GM19238 (cell line): ENCODE results near the gene HAL.

Experiments used
- DNase-seq: peaks from one replicate; pipeline ENCODE4 v3.0.0; 2011; ENCODE audit warnings: low spot score; ENCODE audit not compliant: insufficient read length

The HAL gene

DNA sequence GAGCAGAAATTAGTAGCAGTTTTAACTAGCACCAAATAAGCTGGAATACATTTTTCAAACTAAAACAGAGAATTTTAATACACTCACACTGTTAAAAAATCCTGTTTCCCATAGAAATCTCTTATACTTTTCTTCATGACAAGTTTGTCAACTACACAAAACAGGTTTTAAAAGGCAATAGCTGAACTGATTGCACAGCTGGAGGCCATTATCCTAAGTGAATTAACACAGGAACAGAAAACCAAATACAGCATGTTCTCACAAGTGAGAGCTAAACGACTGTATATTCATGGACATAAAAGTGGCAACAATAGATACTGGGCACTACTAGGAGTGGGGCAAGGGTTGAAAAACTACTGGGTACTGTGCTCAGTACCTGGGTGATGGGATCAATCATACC lies 11.6 kb upstream of the HAL start:
- DNase-seq = no peak

DNA sequence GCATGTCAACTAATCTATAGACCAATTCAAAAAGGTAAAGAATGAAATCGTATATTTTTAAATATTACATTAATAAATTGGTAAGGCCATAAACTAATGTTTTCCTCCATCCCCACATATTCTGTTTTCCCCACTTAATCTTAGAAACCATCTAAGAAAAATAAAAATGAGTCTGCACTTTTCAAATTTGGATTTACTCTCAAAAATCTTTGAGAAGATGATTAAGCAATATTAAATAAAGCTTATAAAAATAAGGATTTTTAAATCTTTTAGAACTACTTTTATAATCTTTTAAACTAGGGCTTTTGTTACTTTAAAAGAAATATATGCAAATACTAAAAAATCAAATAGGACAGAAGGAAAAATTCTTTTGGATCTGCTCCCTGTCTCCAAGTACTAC lies 10.6 kb upstream of the HAL start:
- no peak for DNase-seq

DNA sequence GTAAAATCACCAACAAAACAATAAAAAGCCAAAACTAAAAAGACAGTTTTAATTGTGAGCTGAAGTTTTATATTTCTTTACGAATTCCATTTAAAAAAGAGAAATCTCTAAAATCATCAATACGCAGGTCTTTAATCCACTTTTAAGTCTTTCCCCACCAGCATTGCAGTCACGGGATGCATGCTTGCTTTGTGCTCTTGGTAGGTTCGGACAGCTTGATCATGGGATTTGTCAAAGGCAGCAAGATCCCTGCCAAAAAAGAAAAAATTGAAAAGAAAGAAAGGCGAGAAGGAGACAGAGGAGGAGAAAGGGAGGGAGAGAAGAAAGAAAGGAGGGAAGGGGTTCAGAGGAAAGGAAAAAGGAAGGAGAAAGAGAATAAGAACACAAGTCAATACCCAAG lies 4.7 kb upstream of the HAL start:
- DNase-seq = no peak

DNA sequence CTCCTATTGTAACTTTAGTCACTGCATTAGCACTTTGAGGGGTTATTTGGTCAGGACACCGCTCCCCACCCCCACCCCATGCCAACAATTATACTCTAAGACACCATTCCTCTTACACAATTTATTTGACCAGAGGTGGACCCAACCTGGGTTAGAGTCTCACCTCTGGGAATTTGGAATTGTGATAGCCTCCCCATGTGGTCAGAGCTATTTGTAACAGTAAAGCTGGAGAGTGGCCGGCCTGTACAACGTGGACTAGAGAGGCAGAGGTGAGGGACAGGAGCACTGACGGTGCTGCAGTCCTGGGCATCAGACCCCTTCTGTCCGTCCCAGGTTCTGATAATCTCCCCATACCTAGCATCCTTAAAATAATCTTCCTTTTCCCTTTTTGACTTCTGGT lies 3.3 kb upstream of the HAL start:
- no peak for DNase-seq

DNA sequence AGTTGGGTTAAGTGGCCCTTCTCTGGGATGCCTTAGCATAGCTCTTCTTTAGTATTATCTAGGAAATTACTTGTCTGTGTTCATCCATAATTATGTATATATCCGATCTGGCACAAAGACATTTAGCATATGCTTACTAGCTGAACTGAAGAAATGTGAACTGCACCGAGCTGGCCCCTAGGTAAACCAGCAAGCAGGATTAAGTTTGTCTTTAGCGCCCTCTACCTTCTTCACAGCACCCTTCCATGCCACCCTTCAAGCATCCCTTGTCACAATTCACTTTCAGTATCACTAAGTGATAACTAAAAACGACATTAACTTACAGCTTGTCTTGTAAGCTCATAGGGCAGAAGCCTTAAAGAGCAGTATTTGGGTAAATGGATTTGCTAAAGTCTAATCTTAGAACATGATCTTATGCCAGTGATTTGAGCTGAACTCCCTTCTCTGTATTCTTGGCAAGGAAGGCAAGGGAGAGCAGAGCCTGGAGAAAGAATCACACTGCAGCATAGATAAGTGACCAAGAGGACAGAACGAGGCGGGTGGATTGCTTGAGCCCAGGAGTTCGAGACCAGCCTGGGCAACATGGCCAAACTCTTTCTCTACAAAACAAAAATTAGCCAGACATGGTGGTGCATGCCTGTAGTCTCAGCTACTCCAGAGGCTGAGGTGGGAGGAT lies 2.6 kb upstream of the HAL start:
- peak; percentile 45 for DNase-seq

DNA sequence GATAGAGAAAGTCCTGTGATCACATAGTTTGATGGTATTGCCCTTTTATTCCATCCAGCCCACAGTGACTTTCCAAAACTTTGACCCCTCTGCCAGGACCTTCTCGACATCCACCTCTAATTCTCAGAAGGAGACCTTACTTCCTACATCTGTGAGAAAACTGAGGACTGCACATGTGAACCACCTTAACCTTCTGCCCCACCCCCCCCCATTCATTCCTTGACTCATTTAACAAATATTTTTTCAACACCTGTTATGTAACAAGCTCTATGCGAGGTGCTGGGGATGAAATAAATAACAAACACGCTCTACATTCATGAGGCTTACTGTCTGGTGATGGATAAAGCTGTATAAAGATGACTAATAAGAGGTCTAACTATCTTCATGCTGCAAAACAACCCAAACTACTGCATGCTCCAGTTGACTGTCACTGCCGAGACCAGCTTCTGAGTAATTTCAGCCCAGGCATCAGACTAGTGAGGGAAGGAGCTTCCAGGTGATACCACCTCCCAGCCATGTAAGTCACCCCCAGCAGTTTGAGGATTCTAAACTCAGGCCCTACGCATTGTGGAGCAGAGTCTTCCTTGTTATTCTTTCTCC lies 1.9 kb upstream of the HAL start:
- DNase-seq = no peak

DNA sequence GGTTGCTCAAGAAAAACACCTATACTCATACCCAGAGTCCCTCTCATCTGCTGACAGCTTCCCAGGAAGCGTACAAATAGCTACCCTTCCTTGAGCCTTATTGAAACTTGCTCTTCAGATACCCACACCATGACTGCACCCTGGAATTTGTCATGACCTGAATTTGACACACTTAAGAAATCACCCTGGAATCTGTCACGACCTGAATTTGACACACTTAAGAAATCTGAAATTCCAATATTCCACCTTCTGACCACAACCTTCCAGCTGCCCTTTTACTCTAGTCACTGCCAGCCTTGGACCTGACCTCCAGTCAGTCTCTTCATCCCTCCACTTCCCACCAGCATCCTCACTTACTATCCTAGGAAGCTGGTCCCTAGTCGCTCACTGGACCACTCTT lies 1.1 kb upstream of the HAL start:
- no peak for DNase-seq

DNA sequence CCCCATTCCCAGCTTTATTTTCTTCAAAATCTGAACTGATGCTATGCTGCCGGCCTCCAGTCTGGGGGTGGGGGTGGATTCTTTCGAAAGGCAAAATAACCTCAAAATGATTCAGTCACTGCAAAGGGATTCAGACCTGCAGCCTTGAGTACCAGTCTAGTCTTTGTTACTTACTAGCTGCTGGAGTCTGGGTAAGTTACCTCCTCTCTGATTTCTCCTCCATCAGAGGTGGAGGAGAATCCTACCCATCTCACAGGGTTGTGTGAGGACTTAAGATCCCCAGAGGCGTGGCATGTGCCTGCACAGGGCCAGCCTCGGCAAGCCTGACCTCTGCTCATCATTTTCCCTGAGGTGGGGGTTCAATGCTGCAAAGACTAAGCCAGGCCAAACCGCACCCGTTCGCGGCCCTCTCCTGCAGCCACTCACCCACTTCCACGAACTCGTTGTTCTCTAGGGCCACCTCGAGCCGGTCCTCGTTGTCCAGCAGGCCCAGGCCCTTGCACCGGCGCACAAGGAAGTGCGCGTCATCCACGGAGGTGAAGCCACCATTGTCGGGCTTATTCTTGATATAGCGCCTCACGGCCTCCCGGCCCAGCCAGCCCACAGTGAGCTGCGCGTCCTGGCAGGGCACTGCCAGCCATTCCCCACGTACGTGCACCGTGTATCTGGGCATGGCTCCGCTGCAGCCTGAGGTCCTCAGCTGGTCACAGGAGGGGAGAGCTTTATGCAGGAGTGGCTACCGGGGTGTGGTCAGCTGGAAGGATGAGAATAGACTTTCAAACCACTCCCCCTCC lies 709 bp downstream of the HAL start:
- no peak for DNase-seq

DNA sequence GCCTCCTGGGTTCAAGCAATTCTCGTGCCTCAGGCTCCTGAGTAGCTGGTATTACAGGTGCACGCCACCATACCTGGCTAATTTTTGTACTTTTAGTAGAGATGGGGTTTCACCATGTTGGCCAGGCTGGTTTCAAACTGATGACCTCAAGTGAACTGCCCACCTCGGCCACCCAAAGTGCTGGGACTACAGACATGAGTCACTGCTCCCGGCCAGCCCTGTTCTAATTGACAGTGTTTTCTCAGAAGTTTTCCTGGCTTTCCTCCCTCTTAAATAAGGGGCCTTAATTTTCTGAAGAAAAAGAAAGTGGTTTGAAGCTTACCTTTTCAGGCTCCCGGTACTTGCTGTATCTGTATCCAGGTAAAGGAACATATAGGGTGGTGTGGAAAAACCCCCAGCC lies 1.7 kb downstream of the HAL start:
- DNase-seq = no peak

DNA sequence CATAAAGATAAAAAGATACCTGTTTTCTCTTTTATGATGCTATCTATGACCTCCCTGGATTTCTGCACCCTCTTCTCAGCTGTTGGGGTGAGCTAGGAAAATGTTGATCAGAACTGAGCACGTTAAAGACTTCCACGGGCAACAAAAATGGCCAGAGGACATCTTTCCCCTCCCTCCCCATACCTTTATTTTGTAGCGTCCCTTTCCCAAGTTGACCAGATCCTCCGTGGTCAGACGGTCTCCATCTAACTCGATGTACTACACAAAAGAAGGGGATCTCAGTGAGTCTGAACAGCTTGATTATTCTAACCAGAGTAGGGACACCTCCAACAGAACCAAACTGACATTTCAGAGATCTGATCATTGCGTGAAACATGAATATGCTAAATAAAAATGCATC lies 2.2 kb downstream of the HAL start:
- DNase-seq = no peak

DNA sequence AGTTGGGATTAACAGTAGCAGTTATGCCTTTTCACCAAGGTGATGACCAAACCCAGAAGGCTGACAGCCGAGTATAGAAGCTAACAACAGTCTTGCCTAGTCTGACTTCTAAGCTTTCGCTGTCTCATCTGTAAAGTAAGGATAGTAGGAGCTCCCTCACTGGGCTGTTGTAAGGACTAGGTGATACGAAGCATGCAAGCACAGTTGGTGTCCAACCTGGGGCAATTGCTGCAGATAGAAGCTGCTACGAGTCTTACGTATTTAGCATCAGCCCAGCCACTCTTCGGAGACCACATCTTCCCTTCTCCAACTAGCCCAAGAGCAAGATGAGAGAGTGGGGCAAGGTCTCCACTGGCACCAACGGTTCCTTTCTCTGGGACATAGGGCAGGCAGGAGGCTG lies 6.0 kb downstream of the HAL start:
- DNase-seq = no peak

DNA sequence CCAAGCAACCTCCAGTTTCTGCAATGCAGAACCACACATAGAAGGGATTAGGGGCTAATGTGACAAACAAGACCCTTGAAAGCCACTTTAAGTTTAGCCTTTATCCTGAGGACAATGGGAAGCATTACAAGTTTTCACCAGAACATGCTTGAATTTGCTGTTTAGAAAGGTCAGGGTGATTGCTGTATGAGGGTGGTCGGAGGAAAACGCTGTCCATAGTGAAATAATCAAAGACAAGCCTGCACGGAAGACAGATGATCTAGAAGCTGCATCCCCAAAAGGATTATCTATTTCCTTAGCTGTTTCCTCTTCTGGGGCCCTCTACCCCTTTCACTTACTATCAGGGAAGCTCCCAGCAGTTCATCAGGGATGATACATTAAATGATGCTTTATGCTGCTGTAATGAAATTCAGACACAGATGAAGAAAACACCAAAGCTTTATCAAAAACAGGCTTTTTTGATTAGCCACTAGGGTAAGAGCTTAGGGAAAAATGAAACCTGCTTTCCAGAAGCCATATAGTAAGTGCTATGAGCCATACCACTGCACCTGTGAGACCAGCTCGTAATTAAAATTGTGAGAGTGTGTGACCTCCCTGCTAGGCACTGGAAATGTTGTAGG lies 6.5 kb downstream of the HAL start:
- no peak for DNase-seq

DNA sequence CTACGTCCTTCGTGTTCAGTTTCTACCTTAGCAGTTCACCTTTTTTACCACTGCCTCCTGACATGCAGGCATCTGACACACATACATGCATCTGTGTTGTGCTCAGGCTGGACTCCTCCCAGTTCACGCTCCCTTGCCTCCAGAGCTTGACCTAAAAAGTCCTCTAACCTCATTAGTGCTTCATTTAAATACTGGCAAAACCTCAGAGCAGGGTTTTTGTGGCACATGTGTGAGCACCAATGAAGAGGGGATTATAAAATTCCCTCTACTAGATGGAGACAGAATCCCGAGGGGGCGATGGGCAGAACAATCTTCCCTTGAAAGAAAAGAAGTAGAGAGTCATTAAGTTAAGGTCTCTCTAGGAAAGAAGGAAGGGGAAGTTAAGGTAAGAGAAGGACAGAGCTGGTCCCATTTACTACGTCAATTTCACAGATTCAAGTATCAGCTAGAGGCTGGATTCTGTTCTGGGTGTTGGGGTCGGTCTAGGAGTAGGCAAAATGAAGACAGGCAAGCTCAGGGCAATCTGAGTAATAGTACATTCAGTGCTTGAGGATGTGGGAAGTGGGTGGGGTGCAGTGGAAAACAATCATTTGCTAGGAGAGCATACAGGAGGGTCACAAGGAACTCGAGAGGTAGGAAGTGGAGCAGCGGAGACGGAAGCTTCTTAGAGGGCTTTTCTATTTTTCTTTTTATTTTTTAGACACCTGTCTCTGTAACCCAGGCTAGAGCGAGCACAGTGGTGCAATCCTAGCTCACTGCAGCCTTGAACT lies 7.5 kb downstream of the HAL start:
- no peak for DNase-seq

DNA sequence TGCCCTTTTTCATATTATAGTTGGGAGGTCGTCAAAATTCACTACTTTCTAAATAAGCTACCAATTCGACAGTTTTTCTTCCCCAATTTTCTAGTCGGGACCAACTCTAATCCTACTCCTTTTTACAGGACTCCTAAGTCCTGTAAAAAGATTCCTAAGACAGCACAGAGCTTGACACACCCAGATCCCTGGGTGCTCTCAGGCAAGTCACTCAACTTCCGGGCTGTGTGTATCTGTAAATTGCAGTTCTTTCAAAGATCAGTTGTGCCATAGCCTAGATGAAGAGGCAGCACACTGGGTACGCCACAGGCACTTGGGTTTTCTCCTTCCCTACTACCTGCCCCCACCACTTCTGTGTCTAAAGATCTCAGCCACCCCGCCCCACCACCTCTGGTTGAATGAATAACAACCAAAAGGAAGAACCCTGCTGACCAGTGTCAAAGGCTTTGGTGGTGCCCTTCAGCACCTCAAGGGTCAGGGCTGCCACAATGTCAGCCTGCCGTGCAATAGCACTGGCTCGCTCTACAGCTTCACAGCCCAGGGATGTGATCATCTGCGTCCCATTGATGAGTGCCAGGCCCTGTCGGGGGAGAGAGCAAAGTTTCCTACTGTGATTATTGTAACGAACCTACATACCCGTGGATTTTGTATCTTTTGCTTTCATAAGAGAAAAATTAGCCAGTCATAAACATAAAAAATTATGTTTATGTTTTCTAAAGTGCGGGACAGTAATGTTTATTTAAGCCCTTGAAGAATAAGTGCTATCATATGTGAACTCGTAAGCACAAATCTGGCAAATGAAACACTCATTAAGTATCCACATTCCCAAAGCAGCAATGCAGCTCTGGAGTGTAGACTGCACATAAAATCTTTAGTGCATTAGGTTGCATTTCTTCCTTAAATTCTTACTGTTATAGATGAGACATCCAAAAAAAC lies 9.2 kb downstream of the HAL start:
- no peak for DNase-seq

DNA sequence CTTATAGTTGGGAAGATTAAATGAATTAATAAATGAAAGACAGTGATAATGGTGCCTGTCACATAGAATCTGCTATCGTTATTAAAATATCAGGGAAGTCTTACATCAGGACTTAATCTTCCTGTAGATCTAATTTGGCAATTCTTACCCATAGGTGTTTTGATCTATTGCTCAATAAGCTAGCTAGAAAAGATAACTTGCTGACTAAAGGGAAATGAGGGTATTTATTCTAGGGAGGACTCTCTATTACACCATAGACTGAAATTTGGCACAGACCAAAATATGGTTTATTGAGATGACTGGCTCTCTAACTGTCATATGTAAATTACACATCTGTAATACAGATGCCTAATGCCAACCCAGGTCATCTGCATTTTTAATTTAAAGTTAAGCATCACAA lies 11.5 kb downstream of the HAL start:
- DNase-seq = no peak

DNA sequence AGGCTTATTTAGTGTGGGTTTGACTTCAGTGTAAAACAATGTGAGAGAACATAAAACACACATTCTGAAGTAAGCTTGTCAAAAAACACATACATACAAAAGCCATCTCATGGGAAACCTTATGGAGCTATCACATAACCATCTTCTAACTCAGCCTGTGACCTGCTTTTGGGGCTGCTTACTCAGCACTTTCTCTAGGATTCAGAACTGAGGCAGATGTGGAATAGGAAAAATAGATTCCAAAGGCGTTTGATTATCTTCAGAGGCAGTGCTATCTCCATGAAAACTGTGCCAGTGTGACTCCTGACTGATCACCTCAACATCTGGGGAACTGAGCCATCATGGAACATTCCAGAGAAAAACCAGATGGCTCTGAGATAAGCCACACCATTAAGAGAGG lies 13.5 kb downstream of the HAL start:
- DNase-seq = no peak

DNA sequence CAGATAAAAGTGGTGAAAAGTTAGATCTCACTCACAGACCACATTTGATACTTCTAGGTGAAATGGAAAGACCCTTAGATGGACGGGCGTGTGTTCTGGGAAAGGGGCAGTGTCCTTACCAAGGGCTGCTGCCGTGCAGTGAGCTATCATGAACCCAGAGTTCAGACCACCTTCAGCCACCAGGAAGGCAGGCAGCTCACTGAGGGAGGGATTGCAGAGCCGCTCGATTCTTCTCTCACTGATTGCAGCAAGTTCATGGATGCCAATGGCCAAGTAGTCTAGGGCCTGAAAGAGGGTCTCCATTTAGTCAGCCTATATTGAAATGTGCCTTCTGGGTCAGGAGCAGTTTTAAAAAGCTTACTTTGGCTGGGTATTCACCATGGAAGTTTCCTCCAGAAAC lies 15.7 kb downstream of the HAL start:
- no peak for DNase-seq

DNA sequence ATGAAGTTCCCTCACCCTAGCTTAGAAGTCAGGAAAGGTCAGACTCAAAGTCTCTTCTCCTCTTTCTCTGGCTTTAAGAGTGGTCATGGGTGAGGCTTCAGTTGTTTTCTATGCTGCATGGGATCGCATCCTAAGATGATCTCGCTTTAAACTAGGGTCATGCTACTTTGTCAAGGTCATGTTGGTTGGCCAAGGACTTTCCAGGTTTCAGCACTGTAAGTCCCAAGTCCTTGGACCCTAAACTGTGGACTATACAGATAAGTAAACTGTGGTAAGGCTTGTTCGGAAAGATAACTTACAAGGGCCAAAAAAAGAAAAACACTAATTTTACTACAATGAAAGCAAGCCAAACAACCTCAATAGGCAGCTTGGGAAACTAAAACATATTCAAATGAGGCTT lies 17.4 kb downstream of the HAL start:
- DNase-seq = no peak

DNA sequence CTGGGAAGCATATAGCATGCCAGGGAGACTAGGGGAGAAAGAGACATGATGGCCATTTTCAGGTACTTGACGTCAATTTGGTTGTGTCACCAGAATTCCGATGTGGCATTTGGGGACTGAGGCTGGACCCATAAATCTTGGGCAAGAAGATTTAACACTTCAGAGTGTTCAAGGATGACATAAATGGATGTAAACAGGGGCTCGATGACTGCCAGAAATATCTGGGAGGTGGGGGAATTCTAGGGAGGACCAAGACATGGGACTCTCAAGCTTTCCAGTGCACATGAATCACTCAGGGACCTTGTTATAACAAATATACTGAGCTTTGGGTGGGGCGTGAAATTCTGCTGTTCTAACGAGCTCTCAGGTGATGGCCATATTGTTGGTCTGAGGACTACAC lies 17.8 kb downstream of the HAL start:
- no peak for DNase-seq

DNA sequence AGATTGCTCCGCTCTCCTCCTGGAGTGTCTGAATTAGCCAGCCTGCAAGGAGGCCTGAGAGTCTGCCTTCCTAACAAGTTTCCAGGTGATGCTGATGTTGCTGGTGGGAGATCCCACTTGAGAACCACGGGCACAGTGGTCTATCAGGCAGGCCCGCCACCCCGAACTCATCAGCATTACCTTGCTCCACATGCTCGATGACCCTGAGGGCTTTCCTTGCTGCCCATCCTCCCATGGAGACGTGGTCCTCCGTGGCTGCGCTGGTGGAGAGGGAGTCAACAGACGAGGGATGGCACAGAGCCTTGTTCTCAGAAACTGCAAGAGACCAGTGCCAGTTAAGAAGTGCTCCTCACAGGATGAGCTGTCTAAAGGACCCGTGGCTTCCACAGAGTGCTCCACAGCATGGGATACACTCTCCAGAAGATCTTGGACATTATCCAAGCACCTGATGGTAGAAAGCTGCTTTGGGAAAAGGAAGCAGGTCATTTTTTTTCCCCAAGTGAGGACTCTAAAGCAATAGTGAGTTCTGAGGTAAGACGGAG lies 18.3 kb downstream of the HAL start:
- DNase-seq = no peak
